GM13976 (cell line): ENCODE measurements around the gene MST1.

ENCODE experiments used
- DNase-seq: peaks from one replicate; pipeline ENCODE4 v3.0.0; 2012; ENCODE audit warnings: low spot score
- in situ Hi-C: fragments of 300-500 bp; cut with MboI; formaldehyde crosslinking; loops from one replicate; pipeline ENCODE4 v1.12.0; 2022; ENCODE audit warnings: low sequenced_read_pairs, mixed read lengths, inconsistent platforms; ENCODE audit not compliant: unreplicated experiment
- TF ChIP-seq, protein P1 (sequence below): IDR thresholded peaks from 2 replicates; pipeline ENCODE4 v1.5.1; 2012; ENCODE audit warnings: borderline replicate concordance, mild to moderate bottlenecking; ENCODE audit not compliant: insufficient read depth; ENCODE audit errors: extremely low read depth, missing control alignments, control extremely low read depth

MST1 gene

DNA sequence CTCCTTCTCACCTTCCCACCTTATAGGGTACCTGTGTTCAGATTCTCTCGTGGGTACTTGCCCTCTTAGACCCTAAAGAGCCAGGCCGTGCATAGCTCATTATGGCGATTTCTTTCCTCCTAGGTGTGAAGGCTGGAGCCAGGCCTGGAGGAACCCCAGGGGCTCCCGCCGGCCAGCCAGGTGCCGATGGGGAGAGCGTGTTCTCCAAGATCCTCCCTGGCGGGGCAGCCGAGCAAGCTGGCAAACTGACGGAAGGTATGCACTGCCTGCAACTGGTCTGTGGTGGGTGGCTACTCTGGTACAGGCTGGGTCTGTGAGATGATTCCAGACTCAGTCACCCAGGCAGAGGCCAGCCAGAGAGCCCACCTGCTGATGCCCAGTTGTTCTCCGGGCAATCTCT lies 25.0 kb downstream of the MST1 start:
- in situ Hi-C loops = no loop called here
- no peak for DNase-seq
- TF ChIP-seq, protein P1, sequence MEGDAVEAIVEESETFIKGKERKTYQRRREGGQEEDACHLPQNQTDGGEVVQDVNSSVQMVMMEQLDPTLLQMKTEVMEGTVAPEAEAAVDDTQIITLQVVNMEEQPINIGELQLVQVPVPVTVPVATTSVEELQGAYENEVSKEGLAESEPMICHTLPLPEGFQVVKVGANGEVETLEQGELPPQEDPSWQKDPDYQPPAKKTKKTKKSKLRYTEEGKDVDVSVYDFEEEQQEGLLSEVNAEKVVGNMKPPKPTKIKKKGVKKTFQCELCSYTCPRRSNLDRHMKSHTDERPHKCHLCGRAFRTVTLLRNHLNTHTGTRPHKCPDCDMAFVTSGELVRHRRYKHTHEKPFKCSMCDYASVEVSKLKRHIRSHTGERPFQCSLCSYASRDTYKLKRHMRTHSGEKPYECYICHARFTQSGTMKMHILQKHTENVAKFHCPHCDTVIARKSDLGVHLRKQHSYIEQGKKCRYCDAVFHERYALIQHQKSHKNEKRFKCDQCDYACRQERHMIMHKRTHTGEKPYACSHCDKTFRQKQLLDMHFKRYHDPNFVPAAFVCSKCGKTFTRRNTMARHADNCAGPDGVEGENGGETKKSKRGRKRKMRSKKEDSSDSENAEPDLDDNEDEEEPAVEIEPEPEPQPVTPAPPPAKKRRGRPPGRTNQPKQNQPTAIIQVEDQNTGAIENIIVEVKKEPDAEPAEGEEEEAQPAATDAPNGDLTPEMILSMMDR = no peak

DNA sequence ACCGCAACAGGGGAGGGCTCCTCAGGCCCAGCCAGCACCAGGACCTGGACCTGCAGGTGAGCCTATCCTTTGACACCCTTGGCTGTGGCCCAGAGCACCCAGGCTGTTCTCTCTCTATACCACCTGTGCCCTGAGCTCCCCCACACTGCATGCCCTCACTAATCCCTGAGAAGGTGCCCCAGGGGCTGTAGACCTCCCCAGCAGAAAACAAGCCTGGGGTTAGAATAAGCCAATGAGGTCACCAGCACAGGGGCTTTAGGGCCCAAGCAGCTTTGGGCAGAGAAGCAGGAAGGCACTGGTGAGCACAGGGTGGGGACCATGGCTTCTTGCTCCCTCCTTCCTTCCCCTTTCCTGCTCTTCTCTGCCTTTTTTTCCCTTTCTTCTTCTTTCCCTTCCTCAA lies 25.4 kb downstream of the MST1 start:
- in situ Hi-C loops = no loop called here
- TF ChIP-seq, protein P1 = no peak

DNA sequence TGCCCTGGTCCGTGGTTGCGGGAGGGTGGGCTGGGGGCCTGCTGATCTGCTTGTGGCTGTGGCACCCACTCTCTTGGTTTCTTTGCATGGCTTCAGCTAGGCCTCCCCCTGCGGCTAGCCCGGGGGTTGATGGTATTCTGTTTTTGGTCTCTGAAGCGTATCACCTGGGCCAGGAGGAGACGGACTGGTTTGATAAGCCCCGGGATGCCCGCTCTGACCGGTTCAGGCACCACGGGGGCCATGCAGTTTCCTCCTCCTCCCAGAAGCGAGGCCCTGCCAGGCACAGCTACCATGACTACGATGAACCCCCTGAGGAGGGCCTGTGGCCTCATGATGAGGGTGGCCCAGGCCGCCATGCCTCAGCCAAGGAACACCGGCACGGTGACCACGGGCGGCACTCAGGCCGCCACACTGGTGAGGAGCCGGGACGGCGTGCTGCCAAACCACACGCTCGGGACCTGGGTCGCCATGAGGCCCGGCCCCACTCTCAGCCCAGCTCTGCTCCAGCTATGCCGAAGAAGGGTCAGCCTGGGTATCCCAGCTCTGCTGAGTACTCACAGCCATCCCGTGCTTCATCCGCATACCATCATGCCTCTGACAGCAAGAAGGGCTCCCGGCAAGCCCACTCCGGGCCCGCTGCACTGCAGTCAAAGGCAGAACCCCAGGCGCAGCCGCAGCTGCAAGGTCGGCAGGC lies 26.4 kb downstream of the MST1 start:
- in situ Hi-C loops = no loop called here
- no peak for DNase-seq
- TF ChIP-seq, protein P1 = no peak

More for the DNA sequence above, 25.4 kb downstream of the MST1 start:
- DNase-seq = no peak

DNA sequence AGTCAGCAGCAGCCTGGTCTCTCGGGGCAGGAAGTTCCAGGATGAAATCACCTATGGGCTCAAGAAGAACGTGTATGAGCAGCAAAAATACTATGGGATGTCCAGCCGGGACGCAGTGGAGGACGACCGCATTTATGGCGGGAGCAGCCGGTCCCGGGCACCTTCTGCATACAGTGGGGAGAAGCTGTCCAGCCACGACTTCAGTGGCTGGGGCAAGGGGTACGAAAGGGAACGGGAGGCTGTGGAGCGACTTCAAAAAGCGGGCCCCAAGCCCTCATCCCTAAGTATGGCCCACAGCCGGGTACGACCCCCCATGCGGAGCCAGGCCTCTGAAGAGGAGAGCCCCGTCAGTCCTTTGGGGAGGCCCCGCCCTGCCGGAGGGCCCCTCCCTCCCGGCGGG lies 27.3 kb downstream of the MST1 start:
- no peak for DNase-seq
- TF ChIP-seq, protein P1 = no peak
- in situ Hi-C loops = no loop called here

DNA sequence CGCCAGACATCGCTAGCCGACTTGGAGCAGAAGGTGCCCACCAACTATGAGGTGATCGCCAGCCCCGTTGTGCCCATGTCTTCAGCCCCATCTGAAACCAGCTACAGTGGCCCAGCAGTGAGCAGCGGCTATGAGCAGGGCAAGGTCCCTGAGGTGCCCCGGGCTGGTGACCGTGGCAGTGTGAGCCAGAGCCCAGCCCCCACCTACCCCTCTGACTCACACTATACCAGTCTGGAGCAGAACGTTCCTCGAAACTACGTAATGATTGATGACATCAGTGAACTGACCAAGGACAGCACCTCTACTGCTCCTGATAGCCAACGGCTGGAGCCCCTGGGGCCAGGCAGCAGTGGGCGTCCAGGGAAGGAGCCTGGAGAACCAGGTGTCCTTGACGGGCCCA lies 28.0 kb downstream of the MST1 start:
- in situ Hi-C loops = no loop called here
- no peak for DNase-seq
- TF ChIP-seq, protein P1 = no peak

DNA sequence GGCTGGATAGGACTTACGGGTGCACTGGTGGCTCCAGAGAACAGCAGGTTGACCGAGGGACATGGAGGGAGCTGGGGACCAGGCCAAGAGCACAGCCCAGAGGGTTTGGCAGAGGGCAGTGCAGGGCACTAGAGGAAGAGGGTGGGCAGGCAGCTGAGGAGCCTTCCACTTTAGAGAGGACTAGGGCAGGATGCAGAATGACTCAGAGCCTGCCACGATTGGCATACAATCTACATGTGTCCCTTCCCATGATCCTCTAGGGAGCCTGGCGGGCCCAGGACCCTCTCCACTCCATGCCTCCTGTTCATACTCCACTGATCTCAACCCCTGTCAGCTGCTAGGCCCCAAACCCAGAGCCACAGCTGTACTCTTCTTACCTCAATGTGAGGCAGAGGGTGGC lies 29.5 kb downstream of the MST1 start:
- TF ChIP-seq, protein P1 = no peak
- no peak for DNase-seq
- in situ Hi-C loops = no loop called here

DNA sequence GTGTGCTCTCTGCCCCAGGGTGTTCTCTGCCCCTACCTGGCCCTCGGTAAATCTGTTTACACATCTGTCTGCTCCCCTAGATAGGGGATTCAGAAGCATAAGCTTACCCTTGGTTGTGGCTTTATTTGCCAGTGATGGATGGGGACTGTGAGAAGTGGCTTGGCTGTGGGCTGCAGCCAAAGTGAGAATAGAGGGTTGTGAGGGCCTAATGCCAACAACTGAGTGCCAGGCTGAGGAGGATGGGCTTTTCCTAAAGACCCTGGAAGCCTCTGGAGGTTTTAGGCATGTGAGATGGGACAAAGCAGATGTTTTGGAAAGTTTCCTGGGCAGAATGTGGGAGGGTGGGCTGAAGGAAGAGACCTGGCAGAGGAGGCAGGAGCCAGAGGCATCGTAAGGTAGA lies 30.6 kb downstream of the MST1 start:
- TF ChIP-seq, protein P1 = no peak
- in situ Hi-C loops = no loop called here
- no peak for DNase-seq
